ENCODE data around the gene KCNN4. TPM values are rescaled to one million over a fixed set of nuclear protein-coding genes. Genes with fewer than 3 reads are reported as not detected.

KCNN4 gene
- total and polyA plus RNA-seq, 2 experiments from 2014 or later = 0.86 to 3.2 TPM

DNA sequence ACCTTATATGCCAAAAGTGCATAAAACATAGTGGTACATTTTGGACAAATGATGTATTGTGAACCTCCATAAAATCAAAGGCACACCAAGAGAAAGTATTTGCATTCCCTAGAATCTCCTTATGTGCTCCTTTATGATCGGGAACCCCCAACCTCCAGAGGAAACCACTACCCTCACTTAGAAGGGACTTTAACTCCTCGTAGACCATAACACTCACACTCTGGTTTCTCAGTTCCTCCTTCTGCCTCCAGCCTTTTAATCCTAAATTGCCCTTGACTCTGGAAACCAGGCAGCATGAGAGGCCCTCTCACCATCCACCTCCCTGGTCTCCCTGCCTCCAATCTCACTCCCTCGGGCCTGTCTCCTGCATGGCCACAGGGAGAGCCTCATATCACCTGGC is 9.8 kb upstream of the KCNN4 start (continued):
- TF ChIP-seq EZH2phosphoT487 (IDR thresholded peaks at IDR 0.05; ENCODE audit: unreplicated experiment) (no peak), CTCF (conservative IDR thresholded peaks at IDR 0.05; ENCODE audit: low read depth in 2 of 2) (no peak), STAT1 (IDR thresholded peaks at IDR 0.05; ENCODE audit: unreplicated experiment) (no peak)

DNA sequence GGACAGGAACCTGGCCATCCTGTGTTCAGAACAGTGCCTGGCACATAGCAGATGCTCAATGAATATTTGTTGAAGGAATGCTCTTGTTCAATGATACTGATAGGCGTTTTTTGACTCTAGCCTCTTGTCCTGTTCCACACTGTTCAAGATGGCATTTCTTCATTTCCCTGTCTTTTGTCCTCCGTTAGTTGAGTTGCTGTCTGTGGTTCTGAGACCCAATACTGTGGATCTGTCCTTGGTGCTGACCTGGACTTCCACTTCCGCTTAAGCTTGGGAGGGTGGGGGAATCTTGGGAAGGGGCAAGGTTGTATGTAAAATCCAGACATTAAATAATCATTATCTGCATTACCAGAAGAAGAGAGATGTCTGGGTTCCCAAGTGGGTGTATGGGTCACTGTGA is 8.3 kb upstream of the KCNN4 start:
- Histone ChIP-seq H4K20me1 (replicated peaks; ENCODE audit: insufficient read depth) (0 out of 2 replicates have a peak, but pooled peaks cover 4% of the 10 kb centered on the region), H3K27ac (ENCODE audit: low read depth) (no peak overlapping the region), H3K4me1 (ENCODE audit: insufficient read depth) (no peaks in the 10 kb centered on the region), H3K79me2 (replicated peaks; ENCODE audit: insufficient read depth) (no peaks in the 10 kb centered on the region), H2AFZ (no peak overlapping the region), H3K36me3 (ENCODE audit: insufficient read depth) (no peaks in the 10 kb centered on the region), H3K27me3 (ENCODE audit: insufficient read depth) (0 out of 2 replicates have a peak, but pooled peaks cover 3% of the 10 kb centered on the region), H3K4me2 (no peak overlapping the region), H3K4me3 (no peak overlapping the region), H3K9me2 (ENCODE audit: insufficient read depth) (no peaks in the 10 kb centered on the region), H3F3A (replicated peaks; ENCODE audit: low read depth) (no peaks in the 10 kb centered on the region)
- no peaks in the 10 kb centered on the region for H3K36me3 Mint-ChIP-seq (ENCODE audit: low read depth)
- peaks cover 6% of the 10 kb centered on the region for H3K4me1 Mint-ChIP-seq
- ATAC-seq = peak; percentile 50
- TF ChIP-seq EZH2 (IDR thresholded peaks at IDR 0.05; ENCODE audit: low read depth, unreplicated experiment) (no peak), CREB1 (CRISPR knock-in tag; IDR thresholded peaks at IDR 0.05; ENCODE audit: low read depth) (no peak)
- TF ChIP-seq, protein P1, sequence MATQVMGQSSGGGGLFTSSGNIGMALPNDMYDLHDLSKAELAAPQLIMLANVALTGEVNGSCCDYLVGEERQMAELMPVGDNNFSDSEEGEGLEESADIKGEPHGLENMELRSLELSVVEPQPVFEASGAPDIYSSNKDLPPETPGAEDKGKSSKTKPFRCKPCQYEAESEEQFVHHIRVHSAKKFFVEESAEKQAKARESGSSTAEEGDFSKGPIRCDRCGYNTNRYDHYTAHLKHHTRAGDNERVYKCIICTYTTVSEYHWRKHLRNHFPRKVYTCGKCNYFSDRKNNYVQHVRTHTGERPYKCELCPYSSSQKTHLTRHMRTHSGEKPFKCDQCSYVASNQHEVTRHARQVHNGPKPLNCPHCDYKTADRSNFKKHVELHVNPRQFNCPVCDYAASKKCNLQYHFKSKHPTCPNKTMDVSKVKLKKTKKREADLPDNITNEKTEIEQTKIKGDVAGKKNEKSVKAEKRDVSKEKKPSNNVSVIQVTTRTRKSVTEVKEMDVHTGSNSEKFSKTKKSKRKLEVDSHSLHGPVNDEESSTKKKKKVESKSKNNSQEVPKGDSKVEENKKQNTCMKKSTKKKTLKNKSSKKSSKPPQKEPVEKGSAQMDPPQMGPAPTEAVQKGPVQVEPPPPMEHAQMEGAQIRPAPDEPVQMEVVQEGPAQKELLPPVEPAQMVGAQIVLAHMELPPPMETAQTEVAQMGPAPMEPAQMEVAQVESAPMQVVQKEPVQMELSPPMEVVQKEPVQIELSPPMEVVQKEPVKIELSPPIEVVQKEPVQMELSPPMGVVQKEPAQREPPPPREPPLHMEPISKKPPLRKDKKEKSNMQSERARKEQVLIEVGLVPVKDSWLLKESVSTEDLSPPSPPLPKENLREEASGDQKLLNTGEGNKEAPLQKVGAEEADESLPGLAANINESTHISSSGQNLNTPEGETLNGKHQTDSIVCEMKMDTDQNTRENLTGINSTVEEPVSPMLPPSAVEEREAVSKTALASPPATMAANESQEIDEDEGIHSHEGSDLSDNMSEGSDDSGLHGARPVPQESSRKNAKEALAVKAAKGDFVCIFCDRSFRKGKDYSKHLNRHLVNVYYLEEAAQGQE (IDR thresholded peaks at IDR 0.05; ENCODE audit: unreplicated experiment) = peak; percentile 94
- no peak overlapping the region for H3K27ac Mint-ChIP-seq
- peak; percentile 80 for DNase-seq (ENCODE audit: low spot score)
- peaks cover 4% of the 10 kb centered on the region for H3K27me3 Mint-ChIP-seq (ENCODE audit: insufficient read depth, low read depth, poor library complexity)
- no peaks in the 10 kb centered on the region for H3K9me3 Mint-ChIP-seq
- no peak overlapping the region for H3K4me3 Mint-ChIP-seq

- H3K9me3 Mint-ChIP-seq = no peaks in the 10 kb centered on the region; the same call in 2 of the 3 replicates
- Histone ChIP-seq H3K36me3 (ENCODE audit: insufficient read depth) (no peaks in the 10 kb centered on the region), H3K4me3 (no peak overlapping the region), H3F3A (replicated peaks; ENCODE audit: low read depth) (no peaks in the 10 kb centered on the region), H3K79me2 (replicated peaks; ENCODE audit: insufficient read depth) (no peaks in the 10 kb centered on the region), H3K27me3 (ENCODE audit: insufficient read depth) (0 out of 2 replicates have a peak, but pooled peaks cover 3% of the 10 kb centered on the region), H3K27ac (ENCODE audit: low read depth) (no peak overlapping the region), H3K4me2 (no peak overlapping the region), H3K4me1 (ENCODE audit: insufficient read depth) (no peaks in the 10 kb centered on the region), H3K9me2 (ENCODE audit: insufficient read depth) (no peaks in the 10 kb centered on the region), H4K20me1 (replicated peaks; ENCODE audit: insufficient read depth) (0 out of 2 replicates have a peak, but pooled peaks cover 4% of the 10 kb centered on the region), H2AFZ (no peak overlapping the region)
- no peak for DNase-seq (ENCODE audit: low spot score)
- H3K27ac Mint-ChIP-seq = no peak overlapping the region
- H3K27me3 Mint-ChIP-seq (ENCODE audit: insufficient read depth, low read depth, poor library complexity) = peaks cover 8% of the 10 kb centered on the region
- no peak for ATAC-seq
- H3K36me3 Mint-ChIP-seq (ENCODE audit: low read depth) = no peaks in the 10 kb centered on the region
- TF ChIP-seq CTCF (conservative IDR thresholded peaks at IDR 0.05; ENCODE audit: low read depth in 2 of 2) = no peak
- TF ChIP-seq NANOG (IDR thresholded peaks at IDR 0.05; ENCODE audit: borderline replicate concordance) = no peak
- TF ChIP-seq EZH2phosphoT487 (IDR thresholded peaks at IDR 0.05; ENCODE audit: unreplicated experiment) = no peak
- TF ChIP-seq ETS1 (IDR thresholded peaks at IDR 0.05) = no peak
- peaks cover 6% of the 10 kb centered on the region for H3K4me1 Mint-ChIP-seq
- no peak overlapping the region for H3K4me3 Mint-ChIP-seq
These were observed 5.9 kb upstream of the KCNN4 start for GRCh38 chr19:43786665-43787064.
